Activated CD4-positive, CD25-positive, alpha-beta regulatory T cell treated with anti-CD3 and anti-CD28 coated beads, Interleukin-2, amount 50 U/mL, for 72 hours (primary cell): ENCODE measurements around the gene NLRP6.
"Not testable (repeated sequence)": the region's sequence is repeated elsewhere in the genome, so short reads cannot be mapped to it uniquely, and the experiment has no call there.

Experiments used
- DNase-seq: peaks from one replicate; pipeline ENCODE4 v3.0.0; 2021

Gene NLRP6

DNA sequence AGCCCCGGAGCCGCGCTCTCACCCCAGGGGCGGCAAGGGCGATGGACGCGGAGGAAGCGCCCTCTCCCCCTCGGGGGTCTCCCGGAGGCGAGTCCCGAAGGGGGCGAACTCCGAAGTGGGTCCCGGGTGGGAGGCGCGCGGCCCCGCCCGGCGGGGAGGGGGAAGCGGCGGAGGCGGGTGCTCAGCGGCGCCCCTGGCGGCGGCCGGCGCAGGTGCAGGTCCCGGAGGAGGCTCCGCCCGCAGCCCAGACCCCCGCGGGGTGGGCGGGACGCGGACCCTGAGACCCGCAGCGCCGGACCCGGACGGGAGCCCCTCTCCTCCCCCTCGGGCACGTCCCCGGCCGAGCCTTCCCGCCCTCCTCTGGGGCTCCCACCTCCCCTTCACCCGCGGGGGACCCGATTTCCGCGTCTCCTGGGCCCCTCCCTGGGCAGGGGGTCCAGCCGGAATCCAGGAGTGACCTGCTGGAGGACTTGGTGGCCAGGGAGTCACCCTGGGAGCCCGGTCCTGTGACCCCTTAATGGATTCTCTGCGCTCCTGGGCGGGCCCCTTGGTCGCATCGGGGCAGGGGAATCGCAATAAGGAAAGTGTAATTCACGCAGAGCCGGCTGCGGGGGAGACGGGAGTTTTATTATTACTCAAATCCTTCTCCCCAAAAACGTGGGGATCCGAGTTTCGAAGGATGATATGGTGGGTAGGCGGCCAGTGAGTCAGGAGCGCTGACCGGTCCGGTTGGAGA is 33.0 kb downstream of the NLRP6 start:
- peak; percentile 38 for DNase-seq

DNA sequence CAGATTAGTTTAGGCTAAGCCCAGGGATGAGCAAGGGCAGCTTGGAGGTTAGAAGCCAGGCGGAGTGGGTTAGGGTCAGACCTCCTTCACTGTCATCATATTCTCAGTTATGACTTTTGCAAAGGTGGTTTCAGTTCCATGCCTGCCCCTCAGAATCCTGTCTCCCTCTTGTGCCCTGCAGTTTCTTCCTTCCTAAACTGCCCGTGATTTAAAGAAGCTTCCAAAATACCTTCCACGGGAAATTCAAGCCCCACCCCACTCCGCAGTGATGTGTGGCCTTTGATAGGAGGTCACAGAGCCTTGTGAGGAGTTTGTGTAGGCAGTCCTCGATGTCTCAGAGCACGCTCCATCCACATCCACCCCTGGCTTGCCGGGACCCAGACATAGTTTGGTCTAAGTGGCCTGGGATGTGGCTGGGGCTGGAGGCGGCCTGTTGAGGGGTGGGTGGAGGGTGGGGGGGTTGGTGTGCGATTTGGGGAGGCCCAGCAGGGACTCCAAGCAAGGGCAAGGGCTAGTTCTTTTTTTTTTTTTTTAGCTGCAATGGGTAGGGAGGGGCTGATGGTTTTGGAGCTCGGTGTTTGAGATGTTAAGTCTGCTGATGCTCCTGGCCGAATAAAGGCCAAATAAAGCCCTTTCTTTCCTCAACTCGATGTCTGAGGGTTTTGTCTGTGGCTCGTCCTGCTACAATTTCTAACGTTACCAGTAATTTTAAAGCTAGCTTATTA is 34.0 kb downstream of the NLRP6 start:
- DNase-seq, result peak; percentile 36

DNA sequence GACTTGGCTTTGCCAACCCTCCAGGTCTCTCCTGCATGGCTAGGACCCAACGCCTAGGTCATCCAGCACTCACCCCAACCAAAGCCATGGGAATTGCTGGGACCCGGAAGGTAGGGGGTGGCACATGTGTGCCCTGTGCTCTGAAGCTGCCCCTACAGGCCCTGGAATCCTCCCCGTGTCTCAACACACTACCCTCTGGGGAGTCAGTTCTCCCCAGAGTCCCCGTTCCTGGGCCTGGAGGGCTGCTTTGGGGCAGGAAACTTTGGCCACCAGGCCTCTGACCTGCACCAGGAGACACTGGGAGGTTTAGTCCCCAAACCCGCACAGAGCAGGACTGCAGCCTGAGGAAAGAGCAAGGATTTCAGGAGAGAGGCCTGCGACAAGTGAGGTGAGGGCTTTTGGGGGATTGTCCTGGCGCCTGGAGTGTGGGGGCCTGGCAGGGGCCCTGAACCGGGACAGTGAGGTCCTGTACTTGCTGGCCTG is 35.1 kb downstream of the NLRP6 start:
- peak; percentile 32 for DNase-seq

DNA sequence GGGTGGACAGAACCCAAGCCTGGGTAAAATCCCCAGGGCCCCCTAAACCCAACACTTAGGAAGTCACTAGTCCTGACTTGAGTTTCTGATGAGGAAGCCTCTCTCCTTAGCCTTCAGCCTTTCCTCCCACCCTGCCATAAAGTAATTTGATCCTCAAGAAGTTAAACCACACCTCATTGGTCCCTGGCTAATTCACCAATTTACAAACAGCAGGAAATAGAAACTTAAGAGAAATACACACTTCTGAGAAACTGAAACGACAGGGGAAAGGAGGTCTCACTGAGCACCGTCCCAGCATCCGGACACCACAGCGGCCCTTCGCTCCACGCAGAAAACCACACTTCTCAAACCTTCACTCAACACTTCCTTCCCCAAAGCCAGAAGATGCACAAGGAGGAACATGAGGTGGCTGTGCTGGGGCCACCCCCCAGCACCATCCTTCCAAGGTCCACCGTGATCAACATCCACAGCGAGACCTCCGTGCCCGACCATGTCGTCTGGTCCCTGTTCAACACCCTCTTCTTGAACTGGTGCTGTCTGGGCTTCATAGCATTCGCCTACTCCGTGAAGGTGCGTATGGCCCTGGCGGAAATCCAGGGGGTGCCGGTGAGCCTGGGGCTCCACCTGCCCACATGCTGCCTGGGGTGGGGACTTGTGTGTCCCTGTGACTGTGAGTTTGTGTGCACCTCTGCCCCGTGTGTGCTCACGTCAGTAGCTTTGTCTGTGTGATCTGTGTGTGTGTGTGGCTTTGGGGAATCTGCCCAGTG is 35.8 kb downstream of the NLRP6 start, which contains the start of gene IFITM1:
Gene IFITM1, plus strand, starts transcription at position 254 of the 767 bp plus-strand sequence. Its CDS starts 131 bp downstream, at position 385.
- DNase-seq, result peak; percentile 56

DNA sequence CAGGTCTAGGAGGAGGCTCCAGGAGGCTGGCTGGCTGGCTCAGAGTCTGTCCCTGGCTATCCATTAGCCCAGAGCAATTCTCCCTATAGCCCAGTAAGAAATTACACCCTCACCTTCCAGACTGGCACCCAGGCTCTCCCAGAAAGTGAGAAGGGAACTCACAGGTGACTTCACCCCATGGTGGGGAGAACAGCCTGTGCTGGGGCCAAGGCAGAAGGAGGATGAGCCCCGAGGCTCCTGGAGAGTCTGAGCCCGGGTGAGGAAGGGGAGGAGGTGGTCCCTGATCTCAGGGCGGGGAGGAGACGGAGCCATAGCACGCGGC is 36.3 kb downstream of the NLRP6 start:
- DNase-seq, result not testable (repeated sequence)

DNA sequence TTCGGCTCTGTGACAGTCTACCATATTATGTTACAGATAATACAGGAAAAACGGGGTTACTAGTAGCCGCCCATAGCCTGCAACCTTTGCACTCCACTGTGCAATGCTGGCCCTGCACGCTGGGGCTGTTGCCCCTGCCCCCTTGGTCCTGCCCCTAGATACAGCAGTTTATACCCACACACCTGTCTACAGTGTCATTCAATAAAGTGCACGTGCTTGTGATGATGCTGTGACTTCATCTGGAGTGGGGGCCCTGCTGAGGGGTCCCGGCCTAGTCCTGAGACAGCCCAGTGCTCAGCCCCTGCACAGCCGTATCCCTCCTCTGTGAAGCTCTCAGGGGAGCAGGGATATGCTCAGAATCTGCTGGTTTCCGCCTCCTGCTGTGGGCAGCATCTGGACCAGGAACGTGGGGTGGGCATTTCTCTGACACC is 36.9 kb downstream of the NLRP6 start:
- DNase-seq, result peak; percentile 34

DNA sequence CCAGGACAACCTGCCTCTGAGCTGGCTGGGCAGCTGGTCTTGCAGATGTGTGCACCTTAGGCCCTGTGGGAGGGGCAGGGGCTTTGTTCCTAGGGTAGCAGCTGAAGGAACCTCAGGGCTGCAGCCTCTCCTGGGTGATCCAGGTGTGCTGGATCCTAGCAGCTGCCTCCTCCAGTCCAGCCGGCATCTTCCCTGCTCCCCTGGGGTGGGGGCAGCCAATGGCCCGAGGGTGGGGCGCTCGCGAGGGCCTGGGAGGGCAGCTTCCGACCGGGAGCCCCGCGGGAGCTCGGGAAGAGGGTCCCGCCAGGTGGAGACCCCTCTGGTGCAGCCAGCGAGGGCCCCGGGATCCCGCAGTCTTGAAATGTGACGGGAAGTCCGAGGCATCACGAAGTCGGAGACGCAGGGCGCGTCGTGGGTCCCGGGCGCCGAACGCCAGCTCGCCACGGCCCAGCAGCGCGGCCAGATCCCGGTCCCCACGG is 37.3 kb downstream of the NLRP6 start:
- DNase-seq, result no peak

DNA sequence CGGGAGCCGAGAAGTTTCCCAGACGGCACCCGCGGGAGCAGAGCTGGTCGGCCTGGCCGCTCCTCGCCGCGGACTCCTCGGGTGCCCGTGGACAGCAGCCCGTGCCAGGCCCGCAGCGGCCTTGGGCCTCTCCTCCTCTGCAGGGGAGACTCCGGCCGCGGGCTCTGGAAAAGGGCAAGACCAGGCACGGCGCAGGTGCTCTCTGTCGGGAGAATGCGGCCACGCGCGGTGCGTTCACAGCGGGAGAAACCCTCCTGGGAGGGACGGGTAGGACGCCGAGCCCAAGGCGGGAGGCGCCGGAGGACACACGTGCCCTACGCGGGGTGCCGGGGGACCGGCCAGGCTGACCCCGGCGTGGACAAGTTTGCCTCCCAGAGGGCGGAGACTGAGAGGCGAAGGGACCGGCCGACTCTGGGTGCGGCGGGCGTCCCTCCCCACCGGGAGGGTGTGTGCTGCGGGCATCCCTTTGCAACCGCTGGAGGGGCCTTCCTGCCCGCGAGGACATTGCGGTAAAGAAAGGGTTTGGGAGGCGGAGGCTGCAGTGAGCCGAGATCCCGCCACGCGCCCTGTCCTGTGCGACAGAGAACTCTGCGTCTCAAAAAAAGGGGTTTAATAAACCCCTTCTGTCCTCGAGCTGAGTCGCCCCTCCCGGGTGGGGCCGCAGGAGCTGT is 38.0 kb downstream of the NLRP6 start:
- peak; percentile 40 for DNase-seq

DNA sequence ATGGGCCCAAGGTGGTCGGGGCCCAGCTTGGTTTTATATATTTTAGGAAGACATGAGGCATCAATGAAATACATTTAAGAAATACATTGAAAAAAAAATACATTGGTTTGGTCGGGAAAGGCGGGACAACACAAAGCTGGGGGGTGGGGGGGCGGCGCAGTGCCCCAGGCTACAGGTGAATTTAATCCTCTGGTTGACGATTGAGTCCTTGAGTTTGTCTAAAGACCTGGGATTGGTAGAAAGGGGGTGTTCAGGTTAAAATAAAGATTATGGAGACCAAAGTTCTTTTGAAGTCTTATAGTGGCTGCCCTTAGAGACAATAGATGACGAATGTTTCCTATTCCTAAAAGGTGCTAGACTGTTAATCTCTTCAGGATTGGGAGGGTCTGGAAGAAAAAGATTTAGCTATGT is 38.7 kb downstream of the NLRP6 start:
- no peak for DNase-seq

DNA sequence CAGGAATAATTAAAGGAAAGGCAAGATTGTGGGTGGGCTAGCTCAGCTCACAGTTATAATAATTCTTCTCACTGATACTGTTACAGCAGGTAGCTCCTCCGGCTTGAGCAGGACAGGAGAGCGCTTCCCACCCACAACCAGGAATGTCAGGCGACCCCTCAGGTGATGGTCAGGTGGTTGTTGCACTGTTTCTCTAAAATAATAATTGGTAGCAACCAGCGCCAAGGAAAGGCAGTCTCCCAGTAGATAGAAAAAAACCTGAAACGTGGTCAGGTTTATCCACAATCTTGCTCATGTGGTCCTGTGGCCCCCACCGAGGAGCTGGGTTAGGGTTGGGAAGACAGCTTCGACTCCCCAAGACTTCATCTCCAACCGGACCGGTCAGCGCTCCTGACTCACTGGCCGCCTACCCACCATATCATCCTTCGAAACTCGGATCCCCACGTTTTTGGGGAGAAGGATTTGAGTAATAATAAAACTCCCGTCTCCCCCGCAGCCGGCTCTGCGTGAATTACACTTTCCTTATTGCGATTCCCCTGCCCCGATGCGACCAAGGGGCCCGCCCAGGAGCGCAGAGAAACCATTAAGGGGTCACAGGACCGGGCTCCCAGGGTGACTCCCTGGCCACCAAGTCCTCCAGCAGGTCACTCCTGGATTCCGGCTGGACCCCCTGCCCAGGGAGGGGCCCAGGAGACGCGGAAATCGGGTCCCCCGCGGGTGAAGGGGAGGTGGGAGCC is 39.6 kb downstream of the NLRP6 start:
- DNase-seq, result peak; percentile 26

DNA sequence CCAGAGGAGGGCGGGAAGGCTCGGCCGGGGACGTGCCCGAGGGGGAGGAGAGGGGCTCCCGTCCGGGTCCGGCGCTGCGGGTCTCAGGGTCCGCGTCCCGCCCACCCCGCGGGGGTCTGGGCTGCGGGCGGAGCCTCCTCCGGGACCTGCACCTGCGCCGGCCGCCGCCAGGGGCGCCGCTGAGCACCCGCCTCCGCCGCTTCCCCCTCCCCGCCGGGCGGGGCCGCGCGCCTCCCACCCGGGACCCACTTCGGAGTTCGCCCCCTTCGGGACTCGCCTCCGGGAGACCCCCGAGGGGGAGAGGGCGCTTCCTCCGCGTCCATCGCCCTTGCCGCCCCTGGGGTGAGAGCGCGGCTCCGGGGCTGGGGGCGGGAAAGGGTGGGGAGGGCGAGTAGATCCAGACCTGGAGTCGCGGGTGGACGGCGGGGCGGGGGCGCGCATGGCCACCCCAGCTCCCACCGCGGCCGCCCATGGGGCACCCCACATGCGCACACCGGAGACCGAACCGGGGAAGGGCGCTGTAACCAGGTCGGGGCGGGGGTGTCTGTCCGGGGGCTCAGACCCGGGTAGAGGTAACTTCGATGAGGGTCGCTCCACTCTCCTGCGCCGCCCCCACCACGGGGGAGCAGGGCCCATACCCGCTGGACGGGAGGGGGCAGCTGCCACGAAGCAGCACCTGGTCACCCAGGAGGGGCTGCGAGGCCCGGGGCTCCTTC is 40.4 kb downstream of the NLRP6 start:
- DNase-seq, result not testable (repeated sequence)

DNA sequence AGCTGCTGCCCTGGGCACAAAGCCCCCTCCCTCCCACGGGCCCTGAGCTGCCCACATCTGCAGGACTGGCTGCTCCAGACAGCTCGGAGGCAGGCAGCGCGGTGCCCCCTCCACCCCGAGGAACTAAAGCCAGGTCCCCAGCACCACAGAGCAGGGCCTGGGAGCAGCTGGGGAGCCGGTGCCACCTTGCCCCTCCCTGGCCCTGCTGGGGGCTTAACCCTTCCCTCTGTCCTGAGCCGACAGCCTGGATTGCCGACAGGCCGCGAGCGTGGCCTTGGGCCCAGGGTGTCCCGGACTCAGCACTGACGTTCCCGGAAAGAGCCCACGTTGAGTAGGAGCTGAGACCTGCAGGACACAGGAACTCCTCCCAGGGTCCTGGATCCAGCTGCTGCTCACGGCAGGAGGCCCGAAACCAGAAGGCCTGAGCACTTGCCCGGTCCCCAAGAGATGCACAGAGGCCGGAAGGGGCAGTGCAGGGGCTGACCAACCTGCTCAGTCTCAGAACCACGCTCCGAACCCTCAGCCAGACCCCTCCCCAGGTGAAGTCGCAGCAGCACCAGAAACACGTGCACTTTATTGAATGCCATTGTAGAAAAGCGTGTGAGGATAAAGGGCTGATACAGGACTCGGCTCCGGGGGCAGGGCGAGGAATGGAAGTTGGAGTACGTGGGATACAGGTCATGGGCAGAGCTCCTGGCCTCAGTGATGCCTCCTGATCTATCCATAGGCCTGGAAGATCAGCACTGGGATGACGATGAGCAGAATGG is 41.1 kb downstream of the NLRP6 start:
- DNase-seq, result peak; percentile 43

DNA sequence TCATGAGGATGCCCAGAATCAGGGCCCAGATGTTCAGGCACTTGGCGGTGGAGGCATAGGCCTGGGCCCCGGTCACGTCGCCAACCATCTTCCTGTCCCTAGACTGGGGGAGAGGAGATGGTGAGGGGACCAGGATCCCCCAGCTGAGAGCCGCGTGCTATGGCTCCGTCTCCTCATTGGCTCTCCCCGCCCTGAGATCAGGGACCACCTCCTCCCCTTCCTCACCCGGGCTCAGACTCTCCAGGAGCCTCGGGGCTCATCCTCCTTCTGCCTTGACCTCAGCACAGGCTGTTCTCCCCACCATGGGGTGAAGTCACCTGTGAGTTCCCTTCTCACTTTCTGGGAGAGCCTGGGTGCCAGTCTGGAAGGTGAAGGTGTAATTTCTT is 41.7 kb downstream of the NLRP6 start:
- not testable (repeated sequence) for DNase-seq

DNA sequence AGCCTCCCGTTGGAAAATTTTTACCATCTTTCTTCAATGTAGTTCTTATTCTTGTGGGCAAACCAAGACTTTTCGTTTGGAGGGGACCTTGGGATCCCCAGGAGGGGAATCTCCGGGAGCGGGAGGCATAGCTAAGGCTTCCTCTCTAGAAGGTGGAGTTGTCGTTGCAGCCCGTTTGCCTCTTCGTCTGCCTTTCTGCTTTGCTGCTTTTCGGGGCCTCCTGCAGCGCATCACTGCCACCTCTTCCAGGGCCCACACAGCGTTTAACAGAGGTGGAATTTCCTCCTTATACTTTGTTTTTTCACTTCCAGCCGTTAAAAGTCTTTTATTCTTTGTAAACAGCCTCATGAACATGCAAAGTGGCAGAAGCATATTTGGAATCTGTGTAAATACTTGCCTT is 45.9 kb downstream of the NLRP6 start:
- no peak for DNase-seq

DNA sequence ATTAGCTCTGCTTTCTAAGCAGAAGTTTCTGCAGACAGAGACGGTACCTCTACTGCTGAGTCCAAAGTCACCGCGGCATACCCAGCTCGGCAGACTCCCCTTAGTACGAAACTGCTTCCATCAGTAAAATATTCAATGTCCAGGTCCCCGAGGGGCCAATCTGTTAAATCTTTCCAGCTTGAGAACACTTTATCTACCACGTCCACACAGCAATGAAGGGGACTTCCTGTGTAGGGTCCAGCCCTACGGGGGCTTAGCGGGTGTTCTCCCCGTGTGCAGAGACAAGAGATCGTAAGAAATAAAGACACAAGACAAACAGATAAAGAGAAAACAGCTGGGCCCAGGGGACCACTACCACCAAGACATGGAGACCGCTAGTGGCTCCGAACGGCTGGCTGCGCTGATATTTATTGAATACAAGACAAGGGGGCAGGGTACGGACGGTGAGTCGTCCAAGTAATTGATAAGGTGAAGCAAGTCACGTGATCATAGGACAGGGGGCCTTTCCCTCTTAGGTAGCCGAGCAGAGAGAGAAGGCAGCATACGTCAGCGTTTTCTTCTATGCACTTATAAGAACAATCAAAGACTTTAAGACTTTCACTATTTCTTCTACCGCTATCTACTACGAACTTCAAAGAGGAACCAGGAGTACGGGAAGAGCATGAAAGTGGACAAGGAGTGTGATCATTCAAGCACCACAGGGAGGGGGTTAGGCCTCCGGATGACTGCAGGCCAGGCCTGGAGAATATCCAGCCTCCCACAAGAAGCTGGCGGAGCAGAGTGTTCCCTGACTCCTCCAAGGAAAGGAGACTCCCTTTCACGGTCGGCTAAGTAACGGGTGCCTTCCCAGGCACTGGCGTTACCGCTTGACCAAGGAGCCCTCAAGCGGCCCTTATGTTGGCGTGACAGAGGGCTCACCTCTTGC is 46.6 kb downstream of the NLRP6 start:
- not testable (repeated sequence) for DNase-seq

DNA sequence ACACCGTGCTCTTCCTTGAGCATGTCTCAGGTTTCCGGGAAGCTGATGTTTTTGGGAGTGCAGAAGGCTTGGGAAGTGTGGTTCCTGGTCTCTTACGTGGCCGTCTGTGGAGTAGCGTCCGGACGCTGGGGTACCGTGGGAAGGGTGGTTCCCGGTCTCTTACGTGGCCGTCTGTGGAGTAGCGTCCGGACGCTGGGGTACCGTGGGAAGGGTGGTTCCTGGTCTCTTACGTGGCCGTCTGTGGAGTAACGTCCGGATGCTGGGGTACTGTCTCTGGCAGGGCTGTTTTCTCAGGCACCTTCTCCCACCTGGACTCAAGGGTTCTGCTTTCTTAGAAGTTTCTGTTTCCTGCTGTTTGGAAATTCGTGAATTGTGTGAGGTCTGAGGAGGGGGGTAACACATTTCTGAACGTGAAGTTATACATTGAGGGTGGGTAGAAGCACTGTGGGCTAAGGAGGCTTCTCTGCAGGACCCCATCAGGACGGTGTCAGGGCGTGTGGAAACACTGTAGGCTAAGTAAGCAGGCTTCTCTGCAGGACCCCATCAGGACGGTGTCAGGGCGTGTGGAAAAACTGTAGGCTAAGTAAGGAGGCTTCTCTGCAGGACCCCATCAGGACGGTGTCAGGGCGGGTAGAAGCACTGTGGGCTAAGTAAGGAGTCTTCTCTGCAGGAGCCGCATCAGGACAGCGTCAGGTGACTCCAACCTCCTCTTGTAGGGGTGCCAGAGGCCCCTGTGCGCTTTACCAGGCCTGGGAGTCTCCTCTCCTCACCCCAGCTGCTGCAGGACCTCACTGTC is 47.8 kb downstream of the NLRP6 start:
- DNase-seq, result no peak

DNA sequence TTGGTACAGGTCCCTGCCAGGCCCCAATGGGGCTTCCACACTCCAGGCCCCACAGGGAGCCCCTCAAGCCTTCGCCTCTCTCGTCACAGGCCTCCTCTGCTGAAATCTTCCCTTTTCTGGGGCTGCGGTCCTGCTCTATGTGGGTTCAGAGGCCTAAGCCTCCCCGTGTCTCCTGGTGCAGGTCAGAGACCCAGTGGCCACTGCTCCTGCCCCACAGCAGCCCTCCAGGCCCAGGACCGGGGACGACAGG is 48.3 kb downstream of the NLRP6 start:
- no peak for DNase-seq

DNA sequence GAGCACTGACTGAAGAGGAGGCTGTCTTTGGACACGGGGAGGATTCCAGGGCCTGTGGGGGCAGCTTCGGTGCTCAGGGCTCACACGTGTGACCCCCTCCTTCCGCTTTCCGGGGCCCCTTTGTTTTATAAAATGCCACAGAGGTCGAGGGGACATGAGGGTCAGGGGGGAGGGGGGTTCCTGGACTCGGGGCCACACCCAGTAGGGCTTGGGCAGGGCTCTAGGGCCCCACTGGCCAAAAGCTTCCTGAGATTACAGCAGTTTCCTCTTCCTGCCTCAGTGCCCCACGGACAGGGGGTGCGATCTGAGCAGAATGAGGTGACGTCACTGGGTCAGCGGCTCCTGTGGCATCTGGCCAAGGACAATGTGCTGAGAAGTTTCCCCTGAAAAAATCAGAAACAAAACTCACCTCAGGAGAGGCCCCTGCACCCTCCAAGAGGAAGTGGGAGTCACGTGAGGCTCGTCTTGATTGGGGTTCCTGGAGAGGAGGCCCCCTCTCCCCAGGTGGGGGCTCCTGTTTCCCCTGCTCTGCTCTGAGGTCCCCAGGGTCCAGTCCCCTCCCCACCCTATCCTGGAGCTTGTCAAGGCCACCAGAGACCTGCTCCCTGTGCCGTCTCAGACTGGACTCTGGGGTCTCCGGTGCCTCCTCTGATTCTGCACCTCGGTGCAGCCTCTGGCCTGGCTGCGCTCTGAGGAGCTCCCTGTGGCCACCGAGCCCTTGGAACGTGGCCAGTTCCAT is 48.8 kb downstream of the NLRP6 start:
- no peak for DNase-seq
